Measurements from ENCODE around the gene STOML1. TPM values are rescaled to one million over a fixed set of nuclear protein-coding genes. Genes with fewer than 3 reads are reported as not detected.
A peak's percentile ranks its signal among the peaks of the same experiment; 100 is the strongest.

The STOML1 gene
- total RNA-seq, 3 donors from 2014 or later, result 11.5 to 13.4 (median 12.4) TPM

GRCh38 chr15:73993211-73993994, 1.3 kb upstream of the STOML1 start:
- ATAC-seq, result no peak
- no peak for DNase-seq
- no peaks in the 10 kb centered on the region for H3K36me3 ChIP-seq (ENCODE audit: low read depth)
- no peak overlapping the region for H3K4me3 ChIP-seq
- H3K4me1 ChIP-seq (ENCODE audit: low read depth), result peaks cover 34% of the 10 kb centered on the region
- TF ChIP-seq CTCF (IDR thresholded peaks at IDR 0.05), result no peak
- H3K9me3 ChIP-seq, result no peaks in the 10 kb centered on the region
- intact Hi-C loops (cut with DNase I, micrococcal nuclease), result no loop called here

GRCh38 chr15:73992594-73992898, 451 bp upstream of the STOML1 start:
- no peak for DNase-seq
- intact Hi-C loops (cut with DNase I, micrococcal nuclease), result no loop called here
- no peak for TF ChIP-seq CTCF (IDR thresholded peaks at IDR 0.05)
- Histone ChIP-seq H3K4me1 (ENCODE audit: low read depth) (peaks cover 37% of the 10 kb centered on the region), H3K36me3 (ENCODE audit: low read depth) (no peaks in the 10 kb centered on the region), H3K4me3 (no peak overlapping the region), H3K9me3 (no peaks in the 10 kb centered on the region)
- ATAC-seq, result no peak

- intact Hi-C loops (cut with DNase I, micrococcal nuclease), result no loop called here
- no peak for TF ChIP-seq CTCF (IDR thresholded peaks at IDR 0.05)
- DNase-seq, result peak; percentile 53 to 75 (median 59)
- ATAC-seq, result no peak
- H3K9me3 ChIP-seq, result no peaks in the 10 kb centered on the region
- no peaks in the 10 kb centered on the region for H3K36me3 ChIP-seq (ENCODE audit: low read depth)
- peak overlapping the region; percentile 46 for H3K4me3 ChIP-seq
- H3K4me1 ChIP-seq (ENCODE audit: low read depth), result peaks cover 28% of the 10 kb centered on the region
These were observed 835 bp downstream of the STOML1 start for GRCh38 chr15:73991260-73991659.

- Histone ChIP-seq H3K4me1 (ENCODE audit: low read depth) (peaks cover 19% of the 10 kb centered on the region), H3K9me3 (no peaks in the 10 kb centered on the region), H3K36me3 (ENCODE audit: low read depth) (no peaks in the 10 kb centered on the region), H3K4me3 (no peak overlapping the region)
- DNase-seq (no peak), ATAC-seq (no peak)
- intact Hi-C loops (cut with DNase I, micrococcal nuclease), result no loop called here
- TF ChIP-seq CTCF (IDR thresholded peaks at IDR 0.05), result no peak
These were observed 1.7 kb downstream of the STOML1 start for GRCh38 chr15:73990250-73991005.

GRCh38 chr15:73989001-73989798, 2.9 kb downstream of the STOML1 start:
- Histone ChIP-seq H3K4me1 (ENCODE audit: low read depth) (peaks cover 19% of the 10 kb centered on the region), H3K4me3 (no peak overlapping the region), H3K36me3 (ENCODE audit: low read depth) (no peaks in the 10 kb centered on the region), H3K9me3 (no peaks in the 10 kb centered on the region)
- peak; percentile 14 for ATAC-seq
- no peak for TF ChIP-seq CTCF (IDR thresholded peaks at IDR 0.05)
- intact Hi-C loops (cut with DNase I, micrococcal nuclease), result loop anchor here in 1 of 2 donors (10.0 kb wide), 1 partner anchor 46 kb away; no protein-coding TSS in a partner anchor
- no peak for DNase-seq
